A673 (cell line): ENCODE measurements around the gene MROH8. TPM values are rescaled to one million over a fixed set of nuclear protein-coding genes. Genes with fewer than 3 reads are reported as not detected.
"Not testable (repeated sequence)": the region's sequence is repeated elsewhere in the genome, so short reads cannot be mapped to it uniquely, and the experiment has no call there.

Experiments used
- BruUV-seq: library from RNA; stranded (reverse); fragments of 400-500 nt; replicated peaks from 2 replicates; lab custom pipeline; 2021; lab: Mats Ljungman, UMichigan
- CTCF ChIA-PET: fragments of 300-600 bp; sonication (Branson Sonifier 250); formaldehyde crosslinking; loops from one replicate; lab custom pipeline; 2022; ENCODE audit warnings: antibody characterized with exemption; lab: Charles Lee
- POLR2A ChIA-PET: fragments of 300-600 bp; sonication (Branson Sonifier 250); formaldehyde crosslinking; loops from one replicate; lab custom pipeline; 2022; ENCODE audit warnings: antibody characterized with exemption; ENCODE audit not compliant: low non-redundant PET; lab: Charles Lee
- DNase-seq: peaks from one replicate; pipeline ENCODE4 v3.0.0-alpha.2; 2015; ENCODE audit warnings: low spot score
- H3K27ac ChIP-seq: fragments of 200-600 bp; sonication (generic); 2 replicates; pipeline ENCODE4 v1.5.1; 2016; ENCODE audit warnings: mixed run types, low read depth, mild to moderate bottlenecking, mixed read lengths, antibody characterized with exemption, low read length; ENCODE audit not compliant: poor library complexity, severe bottlenecking
- H3K27me3 ChIP-seq: fragments of 200-600 bp; sonication (generic); replicated peaks from 2 replicates; pipeline ENCODE4 v1.6.1; 2017; ENCODE audit warnings: mixed run types, low read depth, mild to moderate bottlenecking, mixed read lengths, antibody characterized with exemption, low read length; ENCODE audit not compliant: insufficient read depth, poor library complexity
- H3K36me3 ChIP-seq: fragments of 200-600 bp; sonication (generic); 2 replicates; pipeline ENCODE4 v1.6.1; 2016; ENCODE audit warnings: mixed run types, mild to moderate bottlenecking, mixed read lengths, antibody characterized with exemption, low read length; ENCODE audit not compliant: insufficient read depth, poor library complexity, severe bottlenecking
- H3K4me1 ChIP-seq: fragments of 200-600 bp; sonication (generic); 2 replicates; pipeline ENCODE4 v1.6.1; 2017; ENCODE audit warnings: mixed run types, mild to moderate bottlenecking, mixed read lengths, antibody characterized with exemption, low read length; ENCODE audit not compliant: insufficient read depth, poor library complexity, severe bottlenecking
- H3K4me3 ChIP-seq: fragments of 200-600 bp; sonication (generic); 2 replicates; pipeline ENCODE4 v1.5.1; 2016; ENCODE audit warnings: low read depth, mixed run types, mild to moderate bottlenecking, mixed read lengths, low read length; ENCODE audit not compliant: poor library complexity, severe bottlenecking
- H3K9me3 ChIP-seq: fragments of 200-600 bp; sonication (generic); 2 replicates; pipeline ENCODE4 v1.6.1; 2016; ENCODE audit warnings: mixed run types, low read depth, mild to moderate bottlenecking, mixed read lengths, antibody characterized with exemption, low read length; ENCODE audit not compliant: poor library complexity, severe bottlenecking
- EZH2 ChIP-seq: fragments of 200-600 bp; sonication (generic); IDR thresholded peaks from 2 replicates; pipeline ENCODE4 v1.6.1; 2017; ENCODE audit warnings: borderline replicate concordance, low read depth, mild to moderate bottlenecking, mixed read lengths, antibody characterized with exemption, low read length; ENCODE audit not compliant: poor library complexity, severe bottlenecking
- intact Hi-C: fragments of 100-400 bp; cut with micrococcal nuclease; formaldehyde crosslinking; loops from one replicate; pipeline ENCODE4 v1.10.0; 2022; ENCODE audit not compliant: unreplicated experiment
- total RNA-seq: library from RNA; stranded (reverse); gene quantifications from 2 replicates; pipeline ENCODE4 v1.2.3, GENCODE V29; 2021
- TF ChIP-seq, protein P1 (sequence below): fragments of 300-800, 200-600 bp; sonication (generic); conservative IDR thresholded peaks from 2 replicates; pipeline ENCODE4 v1.5.1; 2017; ENCODE audit warnings: low read depth, mild to moderate bottlenecking, antibody characterized with exemption, low read length, moderate library complexity, mixed read lengths

MROH8 gene
- total RNA-seq, 1 experiment from 2014 or later = 1.6 TPM

DNA sequence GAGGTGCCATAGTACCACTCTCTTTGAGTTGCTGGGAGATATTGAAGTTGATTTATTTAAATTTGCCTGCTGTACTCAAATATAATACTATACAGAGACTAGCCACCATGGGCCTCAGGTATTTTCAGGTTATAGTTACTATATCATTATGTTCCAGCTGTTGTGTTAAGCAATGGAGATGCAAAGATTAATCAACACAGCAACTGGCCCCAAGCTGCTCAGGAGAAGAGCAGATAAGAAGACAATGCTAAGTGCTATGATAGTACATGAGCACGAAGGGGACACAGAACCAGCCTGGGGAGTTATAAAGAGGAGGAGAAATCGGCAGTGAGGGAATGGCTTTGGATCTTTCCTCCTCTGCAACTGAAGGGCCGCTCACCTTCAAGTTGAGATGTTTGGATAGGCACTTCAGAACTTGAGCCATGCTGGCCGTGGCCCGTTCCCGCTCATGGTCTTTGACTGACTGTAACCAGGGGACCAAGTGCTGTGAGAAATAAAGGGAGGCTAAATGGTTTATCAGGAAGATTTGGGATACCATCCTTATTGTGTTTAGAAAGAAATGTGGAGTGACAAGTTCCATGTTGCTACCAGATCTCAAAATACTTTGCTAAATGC is 24.6 kb downstream of the MROH8 start:
- no peaks in the 10 kb centered on the region for H3K36me3 ChIP-seq
- DNase-seq = no peak
- H3K9me3 ChIP-seq = no peaks in the 10 kb centered on the region
- no TSS peak for BruUV-seq
- TF ChIP-seq EZH2 = no peak
- TF ChIP-seq, protein P1, sequence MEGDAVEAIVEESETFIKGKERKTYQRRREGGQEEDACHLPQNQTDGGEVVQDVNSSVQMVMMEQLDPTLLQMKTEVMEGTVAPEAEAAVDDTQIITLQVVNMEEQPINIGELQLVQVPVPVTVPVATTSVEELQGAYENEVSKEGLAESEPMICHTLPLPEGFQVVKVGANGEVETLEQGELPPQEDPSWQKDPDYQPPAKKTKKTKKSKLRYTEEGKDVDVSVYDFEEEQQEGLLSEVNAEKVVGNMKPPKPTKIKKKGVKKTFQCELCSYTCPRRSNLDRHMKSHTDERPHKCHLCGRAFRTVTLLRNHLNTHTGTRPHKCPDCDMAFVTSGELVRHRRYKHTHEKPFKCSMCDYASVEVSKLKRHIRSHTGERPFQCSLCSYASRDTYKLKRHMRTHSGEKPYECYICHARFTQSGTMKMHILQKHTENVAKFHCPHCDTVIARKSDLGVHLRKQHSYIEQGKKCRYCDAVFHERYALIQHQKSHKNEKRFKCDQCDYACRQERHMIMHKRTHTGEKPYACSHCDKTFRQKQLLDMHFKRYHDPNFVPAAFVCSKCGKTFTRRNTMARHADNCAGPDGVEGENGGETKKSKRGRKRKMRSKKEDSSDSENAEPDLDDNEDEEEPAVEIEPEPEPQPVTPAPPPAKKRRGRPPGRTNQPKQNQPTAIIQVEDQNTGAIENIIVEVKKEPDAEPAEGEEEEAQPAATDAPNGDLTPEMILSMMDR = no peak
- H3K4me1 ChIP-seq = no peaks in the 10 kb centered on the region
- ChIA-PET CTCF (no interaction called here), POLR2A (no interaction called here)
- intact Hi-C loops = no loop called here
- H3K27ac ChIP-seq = no peak overlapping the region
- H3K4me3 ChIP-seq = no peak overlapping the region
- H3K27me3 ChIP-seq = no peaks in the 10 kb centered on the region

DNA sequence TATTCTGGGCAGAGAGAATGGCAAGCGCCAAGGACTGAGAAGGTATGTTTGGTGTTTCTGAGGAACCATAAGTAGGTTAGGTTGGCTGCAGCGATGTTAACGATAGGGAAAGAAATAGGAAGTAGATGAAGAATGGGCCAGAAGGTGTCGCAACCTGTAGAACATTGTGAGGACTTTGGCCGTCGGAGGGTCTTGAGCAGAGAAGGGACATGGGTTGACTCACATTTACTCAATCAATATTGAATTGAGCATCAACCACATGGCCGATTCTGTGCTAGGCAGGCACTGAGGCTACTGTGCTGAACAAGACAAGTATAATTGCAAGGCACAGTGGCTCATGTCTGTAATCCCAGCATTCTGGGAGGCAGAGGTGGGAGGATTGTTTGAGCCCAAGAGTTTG is 27.1 kb downstream of the MROH8 start:
- H3K4me1 ChIP-seq = no peaks in the 10 kb centered on the region
- no TSS peak for BruUV-seq
- TF ChIP-seq, protein P1 = no peak
- TF ChIP-seq EZH2 = no peak
- no peaks in the 10 kb centered on the region for H3K27me3 ChIP-seq
- ChIA-PET POLR2A (no interaction called here), CTCF (interaction anchor here (0.6 kb wide), 1 partner anchor 63 kb away, joined by 4 read pairs; no protein-coding TSS in a partner anchor)
- intact Hi-C loops = no loop called here
- H3K27ac ChIP-seq = no peak overlapping the region
- H3K4me3 ChIP-seq = no peak overlapping the region
- no peak for DNase-seq
- no peaks in the 10 kb centered on the region for H3K9me3 ChIP-seq
- no peaks in the 10 kb centered on the region for H3K36me3 ChIP-seq

DNA sequence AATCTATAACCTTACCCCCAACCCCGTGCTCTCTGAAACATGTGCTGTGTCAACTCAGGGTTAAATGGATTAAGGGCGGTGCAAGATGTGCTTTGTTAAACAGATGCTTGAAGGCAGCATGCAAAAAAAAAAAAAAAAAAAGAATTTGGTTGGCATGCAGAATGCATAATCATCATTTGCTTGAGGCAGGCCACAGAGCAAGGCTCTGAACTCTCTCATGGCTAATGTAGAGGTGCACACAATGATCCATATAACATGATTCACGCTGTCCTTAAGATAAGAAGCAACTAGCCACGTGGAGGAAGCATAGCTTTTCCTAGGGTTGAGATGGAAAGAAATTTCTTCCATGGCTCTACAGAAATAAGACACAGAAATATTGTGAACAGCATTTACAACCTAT is 27.8 kb downstream of the MROH8 start:
- Histone ChIP-seq H3K27me3 (no peaks in the 10 kb centered on the region), H3K36me3 (no peaks in the 10 kb centered on the region), H3K9me3 (no peaks in the 10 kb centered on the region), H3K4me1 (no peaks in the 10 kb centered on the region), H3K4me3 (no peak overlapping the region), H3K27ac (no peak overlapping the region)
- intact Hi-C loops = no loop called here
- TF ChIP-seq EZH2 = no peak
- TF ChIP-seq, protein P1 = no peak
- POLR2A ChIA-PET = no interaction called here
- DNase-seq = no peak
- no TSS peak for BruUV-seq
- CTCF ChIA-PET = no interaction called here

DNA sequence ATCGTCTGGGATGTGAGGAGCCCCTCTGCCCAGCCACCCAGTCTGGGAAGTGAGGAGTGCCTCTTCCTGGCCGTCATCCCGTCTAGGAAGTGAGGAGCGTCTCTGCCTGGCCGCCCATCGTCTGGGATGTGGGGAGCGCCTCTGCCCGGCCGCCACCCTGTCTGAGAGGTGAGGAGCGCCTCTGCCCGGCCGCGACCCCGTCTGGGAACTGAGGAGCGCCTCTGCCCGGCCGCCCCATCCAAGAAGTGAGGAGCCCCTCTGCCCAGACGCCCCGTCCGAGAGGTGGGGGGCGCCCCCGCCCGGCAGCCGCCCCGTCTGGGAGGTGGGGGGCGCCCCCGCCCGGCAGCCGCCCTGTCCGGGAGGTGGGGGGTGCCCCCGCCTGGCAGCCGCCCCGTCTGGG is 28.5 kb downstream of the MROH8 start:
- CTCF ChIA-PET, H3K4me1 ChIP-seq, POLR2A ChIA-PET, H3K4me3 ChIP-seq, BruUV-seq, H3K9me3 ChIP-seq, intact Hi-C loops, H3K36me3 ChIP-seq, DNase-seq, H3K27ac ChIP-seq, H3K27me3 ChIP-seq: not testable (repeated sequence)
